AG09309 (cell line): Measurements from ENCODE around the gene WBP1.
"Not testable (repeated sequence)": the region's sequence is repeated elsewhere in the genome, so short reads cannot be mapped to it uniquely, and the experiment has no call there.

Source experiments
- DNase-seq: peaks from one replicate; pipeline ENCODE4 v3.0.0-alpha.2; 2010; ENCODE audit warnings: low read depth
- H3K4me3 ChIP-seq: 2 replicates; pipeline ENCODE4 v1.5.1; 2011; ENCODE audit warnings: mild to moderate bottlenecking, low read depth, low read length, moderate library complexity; ENCODE audit not compliant: control insufficient read depth
- TF ChIP-seq, protein P1 (sequence below): IDR thresholded peaks from 2 replicates; pipeline ENCODE4 v1.5.1; 2011; ENCODE audit warnings: mild to moderate bottlenecking, low read depth, low read length, inconsistent platforms; ENCODE audit not compliant: insufficient read depth, control insufficient read depth; ENCODE audit errors: missing control alignments

WBP1 gene

DNA sequence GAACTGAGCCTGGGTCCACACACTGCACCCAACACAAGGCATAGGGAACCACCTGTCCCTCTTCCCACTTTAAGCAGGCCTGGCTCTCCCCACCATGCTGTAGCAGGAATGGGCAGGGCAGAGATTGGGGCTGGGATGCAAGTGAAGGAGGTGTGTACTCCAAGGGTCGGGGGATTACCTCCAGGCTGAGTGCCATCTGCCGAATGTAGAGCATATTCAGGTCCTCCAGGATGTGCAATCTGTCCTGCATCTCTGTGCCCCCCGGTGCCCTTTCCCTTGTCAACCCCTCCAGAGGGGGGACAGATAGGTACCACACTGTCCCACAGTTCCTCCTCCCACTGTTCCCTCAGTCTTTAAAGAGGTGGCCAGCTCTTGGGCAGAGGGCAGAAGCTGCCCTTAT, 18.9 kb upstream of the WBP1 start:
- TF ChIP-seq, protein P1, sequence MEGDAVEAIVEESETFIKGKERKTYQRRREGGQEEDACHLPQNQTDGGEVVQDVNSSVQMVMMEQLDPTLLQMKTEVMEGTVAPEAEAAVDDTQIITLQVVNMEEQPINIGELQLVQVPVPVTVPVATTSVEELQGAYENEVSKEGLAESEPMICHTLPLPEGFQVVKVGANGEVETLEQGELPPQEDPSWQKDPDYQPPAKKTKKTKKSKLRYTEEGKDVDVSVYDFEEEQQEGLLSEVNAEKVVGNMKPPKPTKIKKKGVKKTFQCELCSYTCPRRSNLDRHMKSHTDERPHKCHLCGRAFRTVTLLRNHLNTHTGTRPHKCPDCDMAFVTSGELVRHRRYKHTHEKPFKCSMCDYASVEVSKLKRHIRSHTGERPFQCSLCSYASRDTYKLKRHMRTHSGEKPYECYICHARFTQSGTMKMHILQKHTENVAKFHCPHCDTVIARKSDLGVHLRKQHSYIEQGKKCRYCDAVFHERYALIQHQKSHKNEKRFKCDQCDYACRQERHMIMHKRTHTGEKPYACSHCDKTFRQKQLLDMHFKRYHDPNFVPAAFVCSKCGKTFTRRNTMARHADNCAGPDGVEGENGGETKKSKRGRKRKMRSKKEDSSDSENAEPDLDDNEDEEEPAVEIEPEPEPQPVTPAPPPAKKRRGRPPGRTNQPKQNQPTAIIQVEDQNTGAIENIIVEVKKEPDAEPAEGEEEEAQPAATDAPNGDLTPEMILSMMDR: no peak
- H3K4me3 ChIP-seq: peak overlapping the region; percentile 71
- no peak for DNase-seq

DNA sequence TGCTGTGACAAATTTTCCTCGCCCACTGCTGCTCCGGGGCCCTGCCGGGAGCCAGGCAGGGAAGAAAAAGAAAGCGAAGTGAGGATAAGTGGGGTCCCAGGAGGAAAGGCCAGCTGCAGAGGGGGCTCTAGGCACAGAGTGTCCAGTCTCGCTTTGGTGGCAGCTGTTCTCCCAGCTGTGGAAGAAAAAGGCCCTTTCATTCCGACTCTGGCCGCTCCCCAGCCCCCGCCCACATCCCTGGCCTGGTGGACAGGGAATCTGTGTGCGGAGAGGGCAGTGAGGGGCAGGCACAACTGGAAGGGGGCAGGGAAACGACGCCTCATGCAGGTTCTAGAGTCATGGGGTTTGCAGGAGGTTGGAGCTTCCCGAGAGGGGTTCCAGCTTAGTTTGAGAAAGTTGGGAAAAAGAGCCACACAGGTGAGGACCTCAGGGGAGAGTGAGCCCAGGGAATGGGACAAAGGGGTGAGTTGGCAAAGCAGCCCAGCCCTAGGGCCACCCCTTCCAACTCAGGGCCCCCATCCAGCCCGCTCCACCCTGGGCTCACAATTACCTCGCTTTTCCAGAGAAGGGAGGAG, 18.3 kb upstream of the WBP1 start:
- H3K4me3 ChIP-seq: peak overlapping the region; percentile 71
- TF ChIP-seq, protein P1: no peak
- no peak for DNase-seq

DNA sequence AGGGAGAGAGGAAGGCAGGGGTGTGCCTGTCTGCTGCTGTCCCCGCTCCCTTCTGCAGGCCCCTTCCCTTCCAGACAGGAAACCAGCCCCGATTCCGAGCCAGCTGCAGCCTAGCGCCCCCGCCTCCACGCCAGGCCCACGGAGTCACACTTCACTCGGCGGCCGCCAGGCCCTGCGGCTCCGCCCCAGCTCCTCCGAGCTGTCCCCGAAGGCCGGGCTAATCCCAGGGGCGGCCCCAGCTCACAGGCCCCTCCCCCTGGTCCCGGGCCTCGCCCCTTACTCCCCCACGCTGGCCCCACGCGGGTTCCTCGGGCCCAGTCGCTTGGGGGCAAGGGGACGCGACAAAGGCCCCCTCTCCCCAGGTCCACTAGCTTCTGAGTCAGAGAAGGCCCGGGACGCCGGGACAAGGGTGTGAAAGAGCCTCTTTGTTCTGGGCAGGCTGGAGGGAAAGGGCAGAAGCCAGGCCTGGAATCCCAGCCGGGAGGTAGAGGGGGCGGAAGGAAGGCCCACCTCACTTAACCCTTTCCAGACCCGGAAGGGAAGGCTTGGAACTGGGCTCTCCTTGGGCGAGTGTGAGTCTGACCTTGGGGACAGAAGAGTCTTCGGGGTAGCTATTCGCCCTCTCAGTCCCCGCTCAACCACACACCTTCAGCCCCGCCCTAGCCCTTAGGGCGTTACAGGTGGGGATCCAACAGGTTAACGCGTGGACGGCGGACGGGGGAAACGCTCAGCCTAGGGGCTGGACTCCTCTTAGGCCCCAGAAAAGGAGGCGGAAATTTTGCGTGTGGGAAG, 17.7 kb upstream of the WBP1 start:
- TF ChIP-seq, protein P1: peak; percentile 31
- DNase-seq: peak; percentile 25
- H3K4me3 ChIP-seq: peak overlapping the region; percentile 71

DNA sequence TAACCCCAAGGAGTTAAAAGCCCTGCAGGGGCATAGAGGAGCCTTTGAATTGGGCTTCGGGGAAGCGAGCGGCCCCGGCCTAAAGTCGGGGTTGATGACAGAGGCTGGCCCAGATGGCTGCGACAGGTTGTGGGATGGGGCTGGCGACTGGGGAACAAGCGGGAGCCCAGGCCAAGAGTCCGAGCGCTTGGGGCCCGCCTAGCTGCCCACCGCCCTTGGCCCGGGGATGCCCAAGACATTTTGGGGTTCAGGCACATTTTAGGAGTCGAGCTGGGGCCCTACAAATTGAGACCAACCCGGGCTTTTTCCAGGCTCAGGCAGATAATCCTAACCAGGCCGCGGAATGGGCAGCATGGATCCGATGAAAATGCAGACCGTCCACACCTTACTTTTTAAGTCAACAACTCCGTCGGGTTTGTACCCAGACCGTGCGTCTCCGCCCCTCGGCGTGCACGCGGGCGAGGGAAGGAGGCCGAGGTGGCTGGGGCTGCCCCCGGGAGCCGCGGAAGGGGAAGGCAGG, 17.0 kb upstream of the WBP1 start:
- TF ChIP-seq, protein P1: no peak
- no peak for DNase-seq
- no peak overlapping the region; the same call in 1 of the 2 replicates for H3K4me3 ChIP-seq

DNA sequence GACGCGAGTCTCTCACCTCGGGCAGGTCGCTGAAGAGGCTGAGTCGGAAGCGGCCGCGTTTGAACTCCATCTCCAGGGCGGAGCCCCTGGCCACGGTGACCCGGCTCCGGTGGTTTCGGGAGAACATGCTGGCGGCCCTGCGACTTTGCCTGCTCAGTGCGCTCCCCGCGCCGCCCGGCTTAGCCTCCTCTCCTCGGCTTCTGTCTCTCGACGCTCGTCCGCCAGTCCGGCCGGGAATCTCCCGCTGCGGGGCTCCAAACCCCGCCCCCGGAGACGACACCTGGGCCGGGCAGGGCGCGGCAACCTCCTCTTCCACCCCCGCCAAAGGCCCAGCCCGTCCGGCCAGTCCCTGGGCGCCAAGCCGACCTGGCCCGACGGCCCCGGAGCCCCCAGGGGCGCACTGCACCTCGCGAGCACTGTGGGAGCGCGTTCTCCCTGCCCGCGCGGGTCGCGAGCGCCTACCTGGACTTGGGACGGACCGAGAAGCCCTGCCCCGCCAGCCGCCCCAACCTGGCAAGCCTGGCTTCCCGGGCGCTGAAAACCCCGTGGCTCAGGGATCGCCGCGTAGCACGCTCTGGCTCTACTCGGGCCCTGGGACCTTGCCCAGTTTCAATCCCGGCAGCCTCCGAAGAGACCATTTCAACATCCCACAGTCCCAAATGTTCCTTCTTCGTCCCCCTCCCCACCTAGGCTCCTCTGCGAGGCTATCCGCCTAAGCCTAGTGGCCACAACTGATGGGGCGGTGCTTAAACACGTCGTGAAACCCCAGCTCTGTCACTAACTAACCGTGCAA, 16.4 kb upstream of the WBP1 start, which contains the start of gene RTKN:
TSS of gene RTKN (minus strand) at position 248 of the 793 bp plus-strand sequence. CDS start at position 127, 121 bp downstream.
- TF ChIP-seq, protein P1: no peak
- no peak for DNase-seq
- peak within 1 kb of the TSS; percentile 71 for H3K4me3 ChIP-seq

DNA sequence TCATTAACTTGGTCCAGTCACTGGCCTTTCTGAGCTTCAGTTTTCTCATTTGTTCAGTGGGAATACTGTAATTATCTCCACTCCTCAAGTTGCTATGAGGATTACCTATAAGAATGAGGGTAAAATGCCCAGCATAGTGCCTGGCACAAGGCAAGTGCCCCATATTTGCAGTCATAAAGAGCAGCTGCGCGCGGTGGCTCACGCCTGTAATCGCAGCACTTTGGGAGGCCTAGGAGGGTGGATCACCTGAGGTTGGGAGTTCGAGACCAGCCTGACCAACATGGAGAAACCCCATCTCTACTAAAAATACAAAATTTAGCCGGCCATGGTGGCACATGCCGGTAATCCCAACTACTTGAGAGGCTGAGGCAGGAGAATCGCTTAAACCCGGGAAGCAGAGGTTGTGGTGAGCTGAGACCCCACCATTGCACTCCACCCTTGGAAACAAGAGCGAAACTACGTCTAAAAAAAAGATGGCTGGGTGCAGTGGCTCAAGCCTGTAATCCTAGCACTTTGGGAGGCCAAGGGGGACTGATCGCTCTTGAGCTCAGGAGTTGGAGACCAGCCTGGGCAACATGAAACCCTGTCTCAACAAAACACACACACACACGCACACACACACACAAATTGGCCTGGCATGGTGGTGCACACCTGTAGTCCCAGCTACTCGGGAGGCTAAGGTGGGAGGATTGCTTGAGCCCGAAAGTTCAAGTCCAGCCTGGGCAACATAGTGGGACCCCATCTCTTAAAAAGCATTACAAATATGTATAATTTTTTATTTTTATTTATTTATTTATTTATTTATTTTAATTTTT, 15.5 kb upstream of the WBP1 start:
- not testable (repeated sequence) for H3K4me3 ChIP-seq

More for the DNA sequence above, 15.5 kb upstream of the WBP1 start:
- DNase-seq: not testable (repeated sequence)
